Lower leg skin (tissue), 4 donors: ENCODE data around the gene BLOC1S3. TPM values are rescaled to one million over a fixed set of nuclear protein-coding genes. Genes with fewer than 3 reads are reported as not detected.

Source experiments
- DNase-seq, 2 donors: peaks; one replicate each; pipeline ENCODE4 v3.0.0-alpha.2; 2019; ENCODE audit warnings: low spot score in 2 of 2
- H3K4me3 ChIP-seq: fragments of 200-600 bp; sonication (generic); 2 replicates; pipeline ENCODE4 v1.5.1; 2017; ENCODE audit warnings: mild to moderate bottlenecking, low read depth; ENCODE audit not compliant: poor library complexity, severe bottlenecking
- CTCF ChIP-seq, 3 donors: fragments of 450-650 bp; IDR thresholded peaks; one replicate each; pipeline ENCODE4 v1.5.1; 2016; ENCODE audit warnings: antibody characterized with exemption in 3 of 3, mild to moderate bottlenecking in 3 of 3, moderate library complexity in 2 of 3
- POLR2A ChIP-seq, 2 donors: fragments of 450-650 bp; IDR thresholded peaks; one replicate each; pipeline ENCODE4 v1.6.1; 2016 to 2017; ENCODE audit warnings: antibody characterized with exemption in 2 of 2, mild to moderate bottlenecking in 1 of 2, moderate library complexity in 1 of 2
- WGBS, 2 donors: methylation state at CpG; one replicate each; pipeline ENCODE4 v1.1.5; 2018; 5-methylcytosine and 5-hydroxymethylcytosine counted together
- intact Hi-C: fragments of 100-400 bp; cut with DNase I; formaldehyde crosslinking; loops from one replicate; pipeline ENCODE4 v1.15.0; 2023; ENCODE audit warnings: low total_unique reads
- total RNA-seq, 4 donors: library from RNA; depleted of rRNA; stranded (reverse); fragments of >200 nt; gene quantifications; one replicate each; pipeline ENCODE4 v1.1.0, GENCODE V29; 2016

The BLOC1S3 gene
- total RNA-seq, 4 donors from 2014 or later, result 26.6 to 65.1 (median 31.4) TPM

GRCh38 chr19:45179892-45180370, 1.3 kb downstream of the BLOC1S3 start:
- intact Hi-C loops, result no loop called here
- peak overlapping the region; percentile 67 for H3K4me3 ChIP-seq
- no peak for TF ChIP-seq POLR2A (IDR thresholded peaks at IDR 0.05)
- TF ChIP-seq CTCF (IDR thresholded peaks at IDR 0.05), result no peak
- no peak for DNase-seq
- 39 to 44% methylated on average over 9 of the region's 9 CpGs for WGBS, 2 donors

GRCh38 chr19:45180936-45181335, 2.4 kb downstream of the BLOC1S3 start:
- no peak overlapping the region for H3K4me3 ChIP-seq
- intact Hi-C loops, result no loop called here
- TF ChIP-seq CTCF (IDR thresholded peaks at IDR 0.05) (no peak), POLR2A (IDR thresholded peaks at IDR 0.05) (no peak)
- 76 to 77% methylated on average over 7 of the region's 7 CpGs for WGBS, 2 donors
- no peak for DNase-seq

GRCh38 chr19:45182758-45183157, 4.2 kb downstream of the BLOC1S3 start:
- no peak for DNase-seq
- no peak for TF ChIP-seq CTCF (IDR thresholded peaks at IDR 0.05)
- no peak for TF ChIP-seq POLR2A (IDR thresholded peaks at IDR 0.05)
- intact Hi-C loops, result no loop called here
- H3K4me3 ChIP-seq, result no peak overlapping the region
- 54 to 62% methylated on average over 4 of the region's 4 CpGs for WGBS, 2 donors

- intact Hi-C loops, result no loop called here
- DNase-seq, result no peak
- TF ChIP-seq POLR2A (IDR thresholded peaks at IDR 0.05), result no peak
- no peak for TF ChIP-seq CTCF (IDR thresholded peaks at IDR 0.05)
- no peak overlapping the region for H3K4me3 ChIP-seq
- WGBS, 2 donors, result 92 to 94% methylated on average over 5 of the region's 5 CpGs
These were observed 5.5 kb downstream of the BLOC1S3 start for GRCh38 chr19:45184115-45184514.

- DNase-seq, result no peak
- TF ChIP-seq CTCF (IDR thresholded peaks at IDR 0.05), result no peak
- no peak for TF ChIP-seq POLR2A (IDR thresholded peaks at IDR 0.05)
- intact Hi-C loops, result no loop called here
- no peak overlapping the region for H3K4me3 ChIP-seq
- 89 to 92% methylated on average over 12 of the region's 12 CpGs for WGBS, 2 donors
These were observed 8.1 kb downstream of the BLOC1S3 start for GRCh38 chr19:45186509-45187334.
